ENCODE results near the gene DPF3. TPM values are rescaled to one million over a fixed set of nuclear protein-coding genes. Genes with fewer than 3 reads are reported as not detected.

DPF3 gene
- total and polyA plus RNA-seq, 9 donors: 1.3 to 3.9 (median 1.9) TPM

DNA sequence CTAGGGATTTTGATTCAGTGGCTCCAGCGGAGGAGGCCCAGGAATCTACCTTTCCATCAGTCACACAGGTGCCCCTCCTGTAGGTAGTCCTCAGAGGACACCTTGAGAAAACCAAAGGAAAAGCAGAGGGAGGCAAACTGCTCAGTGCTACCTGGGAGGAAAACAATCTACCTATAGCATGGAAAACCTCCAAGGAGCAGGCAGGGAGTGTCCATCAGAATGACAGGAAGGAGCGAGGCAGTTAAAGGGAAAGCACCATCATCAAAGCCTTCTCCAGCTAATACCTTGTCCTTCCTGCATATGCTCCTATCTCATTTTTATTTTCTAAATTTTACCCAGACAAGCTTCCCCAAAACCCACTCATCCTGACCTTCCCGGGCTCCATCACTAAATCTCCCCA lies 25.4 kb downstream of the DPF3 start:
- Histone ChIP-seq H3K27me3 (ENCODE audit: control insufficient read depth, insufficient read depth, low read length) (no peaks in the 10 kb centered on the region), H3K4me1 (ENCODE audit: control insufficient read depth, insufficient read depth, low read length) (no peaks in the 10 kb centered on the region), H3K36me3 (ENCODE audit: control insufficient read depth, insufficient read depth, low read length) (no peaks in the 10 kb centered on the region), H3K9me3 (replicated peaks; ENCODE audit: control insufficient read depth, low read depth, low read length) (peaks cover 3% of the 10 kb centered on the region), H3K27ac (ENCODE audit: low read length) (no peak overlapping the region), H3K4me3 (ENCODE audit: low read length) (no peak overlapping the region)
- no peak for DNase-seq
- WGBS (ENCODE audit: insufficient coverage): 69% methylated on average over 2 of the region's 3 CpGs

DNA sequence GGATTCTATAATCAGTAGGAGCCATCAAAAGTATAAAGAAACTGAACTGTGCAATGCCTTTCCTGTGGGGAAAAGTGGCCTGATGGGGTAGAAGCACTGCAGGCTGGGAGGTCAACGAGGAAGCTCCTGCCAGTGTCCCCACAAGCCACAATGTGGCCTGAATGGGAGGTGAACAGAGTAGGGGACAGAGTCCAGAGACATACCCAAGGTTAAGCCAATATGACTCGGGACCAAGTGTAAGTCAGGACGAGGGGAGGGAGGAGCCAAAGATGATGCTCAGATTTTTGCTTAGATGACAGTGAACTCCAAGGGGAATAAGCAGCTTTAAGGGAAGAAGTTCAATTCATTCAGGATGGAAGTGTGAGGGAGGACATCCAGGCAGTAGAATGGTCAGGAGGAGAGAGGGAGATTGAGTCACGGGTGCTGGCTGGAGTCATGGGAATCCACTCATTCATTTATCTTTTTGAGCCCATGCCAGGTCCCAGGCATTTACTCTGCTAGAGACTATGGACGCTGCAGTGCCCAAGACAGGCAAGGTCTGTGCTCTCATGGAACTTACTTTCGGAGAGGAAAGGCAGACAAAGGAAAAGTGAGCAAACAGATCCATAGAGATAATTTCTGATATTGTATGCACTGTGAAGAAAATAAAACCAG lies 29.1 kb downstream of the DPF3 start:
- H3K4me1 ChIP-seq (ENCODE audit: control insufficient read depth, insufficient read depth, low read length): no peaks in the 10 kb centered on the region
- H3K4me3 ChIP-seq (ENCODE audit: low read length): no peak overlapping the region
- no peak for DNase-seq
- peaks cover 4% of the 10 kb centered on the region for H3K27me3 ChIP-seq (ENCODE audit: control insufficient read depth, insufficient read depth, low read length)
- no peaks in the 10 kb centered on the region for H3K36me3 ChIP-seq (ENCODE audit: control insufficient read depth, insufficient read depth, low read length)
- WGBS (ENCODE audit: insufficient coverage): 79% methylated on average over 6 of the region's 6 CpGs
- no peaks in the 10 kb centered on the region for H3K9me3 ChIP-seq (replicated peaks; ENCODE audit: control insufficient read depth, low read depth, low read length)
- H3K27ac ChIP-seq (ENCODE audit: low read length): no peak overlapping the region

DNA sequence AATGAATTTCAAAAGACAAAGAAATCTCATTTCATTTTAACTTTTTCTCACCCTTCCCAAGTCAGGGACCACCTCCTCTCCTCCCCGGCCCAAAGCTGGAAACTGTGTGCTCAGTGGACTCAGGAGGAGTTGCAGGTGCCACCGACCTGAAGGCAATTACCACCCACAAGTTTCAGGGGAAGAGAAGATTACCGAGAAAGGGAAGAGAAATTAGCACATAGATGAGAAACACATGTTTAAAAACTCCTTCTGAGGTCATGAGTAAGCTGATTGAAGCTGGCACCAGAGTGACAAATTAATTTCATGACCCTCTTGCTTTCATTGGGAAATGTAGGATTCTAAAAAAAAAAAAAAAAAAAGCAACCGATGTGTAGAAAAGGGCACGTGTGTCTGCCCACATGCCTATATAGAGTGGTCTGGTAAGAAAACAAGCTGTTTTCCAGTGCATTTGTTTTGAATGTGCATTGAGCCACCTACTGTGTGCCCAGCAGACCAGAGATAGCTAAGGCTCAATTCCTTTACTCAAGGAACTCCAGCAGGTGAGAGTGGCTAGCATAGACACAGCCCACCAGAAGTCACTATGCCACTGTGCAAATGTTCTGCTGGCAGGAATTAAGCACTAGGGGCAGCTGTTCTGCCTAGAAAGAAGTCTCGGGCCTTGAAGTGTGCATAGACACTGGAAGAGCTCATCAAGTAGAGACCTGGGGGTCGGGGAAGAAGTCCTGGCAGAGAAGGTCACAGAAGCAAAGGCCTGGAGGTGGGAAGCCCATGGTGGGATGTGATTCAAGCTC lies 30.5 kb downstream of the DPF3 start:
- no peaks in the 10 kb centered on the region for H3K36me3 ChIP-seq (ENCODE audit: control insufficient read depth, insufficient read depth, low read length)
- 63% methylated on average over 2 of the region's 7 CpGs for WGBS (ENCODE audit: insufficient coverage)
- no peak overlapping the region for H3K27ac ChIP-seq (ENCODE audit: low read length)
- H3K27me3 ChIP-seq (ENCODE audit: control insufficient read depth, insufficient read depth, low read length): peaks cover 4% of the 10 kb centered on the region
- H3K9me3 ChIP-seq (replicated peaks; ENCODE audit: control insufficient read depth, low read depth, low read length): no peaks in the 10 kb centered on the region
- H3K4me3 ChIP-seq (ENCODE audit: low read length): no peak overlapping the region
- no peak for DNase-seq
- H3K4me1 ChIP-seq (ENCODE audit: control insufficient read depth, insufficient read depth, low read length): no peaks in the 10 kb centered on the region

DNA sequence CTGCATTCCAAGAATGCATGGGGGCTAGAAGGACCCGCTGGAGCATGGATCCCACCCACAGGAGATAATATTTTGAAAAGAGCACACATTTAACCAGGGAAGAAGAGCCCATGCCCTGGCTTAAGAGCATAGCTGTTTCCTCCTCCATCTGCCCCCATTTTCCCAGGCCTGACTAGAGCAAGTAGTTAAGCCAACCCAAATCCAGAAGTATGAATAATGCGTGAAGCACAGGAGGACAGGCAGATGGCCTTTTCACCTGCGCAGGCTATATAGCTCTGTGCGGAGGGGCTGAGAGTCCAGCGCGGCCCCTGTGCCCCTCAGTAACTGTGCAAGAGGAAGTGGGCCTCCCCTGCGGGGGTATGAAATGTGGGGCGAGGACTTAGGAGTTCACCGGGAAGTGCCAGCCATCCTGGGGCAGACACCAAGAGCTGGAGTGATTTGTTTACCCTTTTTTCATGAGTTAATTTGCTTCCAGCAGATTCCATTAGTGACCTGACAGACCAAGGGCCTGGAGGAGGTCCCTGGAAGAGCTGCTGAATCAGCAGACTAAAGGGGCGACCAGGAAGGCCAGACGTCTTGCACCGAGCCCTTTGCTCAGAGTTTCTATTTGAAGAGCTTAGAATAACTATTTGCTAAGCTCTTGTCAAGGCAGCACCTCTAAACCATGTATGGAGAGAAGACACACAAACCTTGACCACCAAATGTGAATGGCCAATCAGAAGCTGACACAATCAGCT lies 37.2 kb downstream of the DPF3 start:
- DNase-seq: no peak
- H3K4me3 ChIP-seq (ENCODE audit: low read length): no peak overlapping the region
- WGBS (ENCODE audit: insufficient coverage): 45% methylated on average over 11 of the region's 12 CpGs
- no peaks in the 10 kb centered on the region for H3K36me3 ChIP-seq (ENCODE audit: control insufficient read depth, insufficient read depth, low read length)
- H3K9me3 ChIP-seq (replicated peaks; ENCODE audit: control insufficient read depth, low read depth, low read length): no peaks in the 10 kb centered on the region
- H3K27ac ChIP-seq (ENCODE audit: low read length): no peak overlapping the region
- no peaks in the 10 kb centered on the region for H3K27me3 ChIP-seq (ENCODE audit: control insufficient read depth, insufficient read depth, low read length)
- no peaks in the 10 kb centered on the region for H3K4me1 ChIP-seq (ENCODE audit: control insufficient read depth, insufficient read depth, low read length)

DNA sequence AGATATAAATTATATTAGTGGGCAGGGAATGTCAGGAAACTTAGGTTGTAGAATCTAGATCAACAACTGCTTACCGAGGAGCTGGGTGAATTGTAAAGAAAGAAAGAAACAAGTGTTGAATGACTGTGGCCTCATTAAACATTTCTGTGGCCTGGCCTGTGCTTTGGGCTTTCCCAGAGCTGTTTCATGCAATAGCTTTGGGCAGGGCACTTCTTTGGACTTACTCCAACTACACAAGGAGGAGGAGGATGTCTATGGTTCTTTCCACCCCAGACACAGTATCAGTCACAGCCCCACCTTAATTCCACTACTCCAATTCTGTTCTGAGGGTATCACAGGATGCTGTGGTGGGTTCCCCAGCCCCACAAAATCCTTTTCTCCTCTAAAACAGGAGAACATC lies 38.0 kb downstream of the DPF3 start:
- Histone ChIP-seq H3K4me1 (ENCODE audit: control insufficient read depth, insufficient read depth, low read length) (no peaks in the 10 kb centered on the region), H3K27ac (ENCODE audit: low read length) (no peak overlapping the region), H3K4me3 (ENCODE audit: low read length) (no peak overlapping the region), H3K9me3 (replicated peaks; ENCODE audit: control insufficient read depth, low read depth, low read length) (no peaks in the 10 kb centered on the region), H3K27me3 (ENCODE audit: control insufficient read depth, insufficient read depth, low read length) (no peaks in the 10 kb centered on the region), H3K36me3 (ENCODE audit: control insufficient read depth, insufficient read depth, low read length) (no peaks in the 10 kb centered on the region)
- WGBS (ENCODE audit: insufficient coverage): no CpG with 5 or more reads among the region's 1 CpG
- no peak for DNase-seq

GRCh38 chr14:72852194-72852593 lies 41.7 kb downstream of the DPF3 start:
- no peak for DNase-seq
- H3K27ac ChIP-seq (ENCODE audit: low read length): no peak overlapping the region
- H3K9me3 ChIP-seq (replicated peaks; ENCODE audit: control insufficient read depth, low read depth, low read length): no peaks in the 10 kb centered on the region
- no peak overlapping the region for H3K4me3 ChIP-seq (ENCODE audit: low read length)
- H3K27me3 ChIP-seq (ENCODE audit: control insufficient read depth, insufficient read depth, low read length): no peaks in the 10 kb centered on the region
- no peaks in the 10 kb centered on the region for H3K4me1 ChIP-seq (ENCODE audit: control insufficient read depth, insufficient read depth, low read length)
- H3K36me3 ChIP-seq (ENCODE audit: control insufficient read depth, insufficient read depth, low read length): no peaks in the 10 kb centered on the region
- 73% methylated on average over 2 of the region's 10 CpGs for WGBS (ENCODE audit: insufficient coverage)

DNA sequence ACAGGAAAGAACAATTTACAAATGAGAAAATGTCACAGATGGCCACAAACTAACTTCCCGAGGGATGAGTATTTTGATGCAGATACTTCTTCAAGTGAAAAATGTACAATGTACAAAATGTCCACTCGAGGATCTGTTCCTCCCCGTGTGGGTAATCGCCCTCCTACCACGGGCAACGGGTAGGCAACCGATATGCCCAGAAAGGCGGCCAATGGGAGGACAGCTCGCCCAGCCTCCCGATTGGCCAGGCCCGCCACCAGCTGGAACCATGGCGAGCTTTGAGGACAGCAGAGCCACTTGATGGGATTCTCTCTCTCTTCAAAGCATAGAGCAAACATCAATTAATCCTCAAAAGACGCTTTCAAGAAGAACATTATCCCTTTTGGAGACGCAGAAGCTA lies 42.3 kb downstream of the DPF3 start:
- no peaks in the 10 kb centered on the region for H3K9me3 ChIP-seq (replicated peaks; ENCODE audit: control insufficient read depth, low read depth, low read length)
- H3K27ac ChIP-seq (ENCODE audit: low read length): no peak overlapping the region
- no peak overlapping the region for H3K4me3 ChIP-seq (ENCODE audit: low read length)
- no peaks in the 10 kb centered on the region for H3K4me1 ChIP-seq (ENCODE audit: control insufficient read depth, insufficient read depth, low read length)
- DNase-seq: no peak
- H3K36me3 ChIP-seq (ENCODE audit: control insufficient read depth, insufficient read depth, low read length): no peaks in the 10 kb centered on the region
- no peaks in the 10 kb centered on the region for H3K27me3 ChIP-seq (ENCODE audit: control insufficient read depth, insufficient read depth, low read length)
- 82% methylated on average over 11 of the region's 14 CpGs for WGBS (ENCODE audit: insufficient coverage)

- H3K4me3 ChIP-seq (ENCODE audit: low read length): no peak overlapping the region
- no peak overlapping the region for H3K27ac ChIP-seq (ENCODE audit: low read length)
- DNase-seq: no peak
- H3K36me3 ChIP-seq (ENCODE audit: control insufficient read depth, insufficient read depth, low read length): no peaks in the 10 kb centered on the region
- H3K9me3 ChIP-seq (replicated peaks; ENCODE audit: control insufficient read depth, low read depth, low read length): no peaks in the 10 kb centered on the region
- 88% methylated on average over 4 of the region's 4 CpGs for WGBS (ENCODE audit: insufficient coverage)
- no peaks in the 10 kb centered on the region for H3K27me3 ChIP-seq (ENCODE audit: control insufficient read depth, insufficient read depth, low read length)
- no peaks in the 10 kb centered on the region for H3K4me1 ChIP-seq (ENCODE audit: control insufficient read depth, insufficient read depth, low read length)
These were observed 43.5 kb downstream of the DPF3 start for GRCh38 chr14:72850360-72850759.

DNA sequence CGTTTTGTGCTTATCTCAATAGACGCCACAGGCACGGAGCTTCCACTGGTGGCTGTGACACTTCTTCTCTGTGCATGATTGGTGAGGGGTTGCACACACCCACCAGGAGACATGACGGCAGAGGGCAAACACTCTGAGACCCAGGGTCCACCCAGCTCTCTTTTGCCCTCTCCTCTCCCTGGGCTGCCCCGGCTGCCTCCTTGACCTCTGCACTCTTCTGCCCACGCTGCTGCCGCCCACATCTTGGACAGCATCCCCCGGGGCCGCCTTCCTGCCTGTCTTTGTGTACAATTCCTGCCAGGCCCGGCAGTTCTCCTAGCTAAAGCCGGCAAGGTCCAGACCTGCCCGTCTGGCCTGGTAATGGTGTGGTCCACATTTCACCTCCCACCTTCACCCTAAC lies 44.7 kb downstream of the DPF3 start:
- no peak overlapping the region for H3K4me3 ChIP-seq (ENCODE audit: low read length)
- 61% methylated on average over 12 of the region's 12 CpGs for WGBS (ENCODE audit: insufficient coverage)
- no peaks in the 10 kb centered on the region for H3K36me3 ChIP-seq (ENCODE audit: control insufficient read depth, insufficient read depth, low read length)

GRCh38 chr14:72847721-72848120 lies 46.2 kb downstream of the DPF3 start:
- H3K9me3 ChIP-seq (replicated peaks; ENCODE audit: control insufficient read depth, low read depth, low read length): no peaks in the 10 kb centered on the region
- H3K4me1 ChIP-seq (ENCODE audit: control insufficient read depth, insufficient read depth, low read length): no peaks in the 10 kb centered on the region
- DNase-seq: no peak
- WGBS (ENCODE audit: insufficient coverage): 80% methylated on average over 1 of the region's 4 CpGs
- no peak overlapping the region for H3K27ac ChIP-seq (ENCODE audit: low read length)
- H3K36me3 ChIP-seq (ENCODE audit: control insufficient read depth, insufficient read depth, low read length): no peaks in the 10 kb centered on the region
- no peak overlapping the region for H3K4me3 ChIP-seq (ENCODE audit: low read length)
- H3K27me3 ChIP-seq (ENCODE audit: control insufficient read depth, insufficient read depth, low read length): no peaks in the 10 kb centered on the region

More for the DNA sequence above, 44.7 kb downstream of the DPF3 start:
- DNase-seq: no peak
- Histone ChIP-seq H3K27me3 (ENCODE audit: control insufficient read depth, insufficient read depth, low read length) (no peaks in the 10 kb centered on the region), H3K9me3 (replicated peaks; ENCODE audit: control insufficient read depth, low read depth, low read length) (no peaks in the 10 kb centered on the region), H3K4me1 (ENCODE audit: control insufficient read depth, insufficient read depth, low read length) (no peaks in the 10 kb centered on the region), H3K27ac (ENCODE audit: low read length) (no peak overlapping the region)

Measured in muscle of leg (tissue), 11 donors.